OCI-LY7 (cell line): ENCODE measurements around the gene ASS1.

Experiments
- EZH2phosphoT487 ChIP-seq: fragments of 200-600 bp; sonication (generic); IDR thresholded peaks from 2 replicates; pipeline ENCODE4 v1.6.1; 2018; ENCODE audit warnings: low read depth, borderline replicate concordance, mild to moderate bottlenecking, mixed run types, antibody characterized with exemption, low read length, moderate library complexity, mixed read lengths
- TF ChIP-seq, protein P1 (sequence below): fragments of 200-600 bp; sonication (generic); conservative IDR thresholded peaks from 2 replicates; pipeline ENCODE4 v1.5.1; 2014; ENCODE audit warnings: mild to moderate bottlenecking, antibody characterized with exemption, low read length, moderate library complexity, mixed read lengths

DNA sequence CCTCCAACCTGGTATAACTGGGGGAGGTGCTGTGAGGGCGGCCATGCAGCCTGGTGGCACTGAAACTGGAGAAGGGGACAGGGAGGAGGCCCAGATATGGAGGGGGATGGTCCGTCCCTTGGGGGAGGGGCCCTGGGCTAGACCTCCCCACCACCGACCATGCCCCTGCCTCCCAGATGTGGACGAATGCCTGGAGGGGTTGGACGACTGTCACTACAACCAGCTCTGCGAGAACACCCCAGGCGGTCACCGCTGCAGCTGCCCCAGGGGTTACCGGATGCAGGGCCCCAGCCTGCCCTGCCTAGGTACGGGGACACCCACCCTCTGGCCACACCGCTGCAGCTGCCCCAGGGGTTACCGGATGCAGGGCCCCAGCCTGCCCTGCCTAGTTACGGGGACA, 15.4 kb upstream of the ASS1 start:
- TF ChIP-seq, protein P1, sequence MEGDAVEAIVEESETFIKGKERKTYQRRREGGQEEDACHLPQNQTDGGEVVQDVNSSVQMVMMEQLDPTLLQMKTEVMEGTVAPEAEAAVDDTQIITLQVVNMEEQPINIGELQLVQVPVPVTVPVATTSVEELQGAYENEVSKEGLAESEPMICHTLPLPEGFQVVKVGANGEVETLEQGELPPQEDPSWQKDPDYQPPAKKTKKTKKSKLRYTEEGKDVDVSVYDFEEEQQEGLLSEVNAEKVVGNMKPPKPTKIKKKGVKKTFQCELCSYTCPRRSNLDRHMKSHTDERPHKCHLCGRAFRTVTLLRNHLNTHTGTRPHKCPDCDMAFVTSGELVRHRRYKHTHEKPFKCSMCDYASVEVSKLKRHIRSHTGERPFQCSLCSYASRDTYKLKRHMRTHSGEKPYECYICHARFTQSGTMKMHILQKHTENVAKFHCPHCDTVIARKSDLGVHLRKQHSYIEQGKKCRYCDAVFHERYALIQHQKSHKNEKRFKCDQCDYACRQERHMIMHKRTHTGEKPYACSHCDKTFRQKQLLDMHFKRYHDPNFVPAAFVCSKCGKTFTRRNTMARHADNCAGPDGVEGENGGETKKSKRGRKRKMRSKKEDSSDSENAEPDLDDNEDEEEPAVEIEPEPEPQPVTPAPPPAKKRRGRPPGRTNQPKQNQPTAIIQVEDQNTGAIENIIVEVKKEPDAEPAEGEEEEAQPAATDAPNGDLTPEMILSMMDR, result no peak
- no peak for TF ChIP-seq EZH2phosphoT487
